ENCODE measurements around the gene NUP42. TPM values are rescaled to one million over a fixed set of nuclear protein-coding genes. Genes with fewer than 3 reads are reported as not detected.

The NUP42 gene
- total and polyA plus RNA-seq, 2 donors (not counting 3 experiments of a cell fraction or from before 2014, with no cell fraction given), result 31.5 to 38.6 TPM

- Histone ChIP-seq H2AFZ (ENCODE audit: low read depth, low read length) (no peak overlapping the region), H3K36me3 (ENCODE audit: control insufficient read depth in 2 of 2, extremely low read depth in 1 of 2, insufficient read depth in 2 of 2, low read length in 2 of 2) (peaks cover 0 to 3% of the 10 kb centered on the region in 2 experiments), H3K4me2 (ENCODE audit: insufficient read depth, low read length) (no peak overlapping the region), H3K27me3 (ENCODE audit: control insufficient read depth in 2 of 2, insufficient read depth in 2 of 2, low read length in 2 of 2) (no peaks in the 10 kb centered on the region), H3K27ac (ENCODE audit: insufficient read depth, low read depth, low read length) (no peak overlapping the region), H3K9me1 (replicated peaks; ENCODE audit: control insufficient read depth, extremely low read depth, insufficient read depth, low read length) (no peaks in the 10 kb centered on the region), H4K20me1 (replicated peaks; ENCODE audit: control insufficient read depth, extremely low read depth, insufficient read depth, low read length) (no peaks in the 10 kb centered on the region), H3K9ac (replicated peaks; ENCODE audit: extremely low read depth, insufficient read depth, low read length) (no peak overlapping the region), H3K9me3 (replicated peaks; ENCODE audit: control insufficient read depth, insufficient read depth, low read length) (no peaks in the 10 kb centered on the region), H3K4me3 (replicated peaks in 1 of 3; ENCODE audit: insufficient read depth in 1 of 3, low read depth in 1 of 3, low read length in 3 of 3) (no peak overlapping the region), H3K79me2 (ENCODE audit: control insufficient read depth, insufficient read depth, low read length) (no peaks in the 10 kb centered on the region), H3K4me1 (ENCODE audit: control insufficient read depth, extremely low read depth, insufficient read depth, low read length) (no peaks in the 10 kb centered on the region)
- BruUV-seq (replicated peaks), result no TSS peak
- dilution Hi-C loops (cut with MboI; ENCODE audit: extremely low pct_ligation_motif_present, low sequenced_read_pairs) (no loop called here), intact Hi-C loops (cut with micrococcal nuclease) (no loop called here)
- TF ChIP-seq MYC (IDR thresholded peaks at IDR 0.05; ENCODE audit: low read depth, low read length) (no peak), MAX (IDR thresholded peaks at IDR 0.05; ENCODE audit: insufficient read depth, insufficient read length) (no peak), EZH2 (IDR thresholded peaks at IDR 0.05; ENCODE audit: borderline replicate concordance, low read depth, low read length, severe bottlenecking) (no peak), POLR2AphosphoS5 (IDR thresholded peaks at IDR 0.05; ENCODE audit: insufficient read depth, low read depth, low read length) (no peak), GATA2 (IDR thresholded peaks at IDR 0.05; ENCODE audit: insufficient read depth, insufficient read length, low read depth, low read length) (no peak), FOS (IDR thresholded peaks at IDR 0.05; ENCODE audit: borderline replicate concordance, insufficient read depth, low read length) (no peak), POLR2A (IDR thresholded peaks at IDR 0.05; ENCODE audit: low read depth, low read length) (no peak), JUN (IDR thresholded peaks at IDR 0.05; ENCODE audit: borderline replicate concordance, insufficient read depth, insufficient read length, low read depth) (no peak), CTCF (IDR thresholded peaks at IDR 0.05; ENCODE audit: extremely low read depth in 1 of 2, insufficient read depth in 1 of 2, low read depth in 1 of 2, low read length in 2 of 2) (no peak)
- CTCF ChIA-PET, result interaction anchor here (2.1 kb wide), 1 partner anchor 11 kb away, joined by 5 read pairs; no protein-coding TSS in a partner anchor
- POLR2A ChIA-PET, result no interaction called here
- DNase-seq (ENCODE audit: low read depth, low spot score), result no peak
- no peak for FAIRE-seq
These were observed 23.3 kb upstream of the NUP42 start for GRCh38 chr7:23158546-23158945.

Measured in endothelial cell of umbilical vein (primary cell).